KMS-11 (cell line): ENCODE measurements around the gene ZNF556.

Source experiments
- H2AFZ ChIP-seq: fragments of 200-600 bp; sonication (generic); 2 replicates; pipeline ENCODE4 v1.6.1; 2016; ENCODE audit warnings: antibody characterized with exemption, mixed run types, low read depth
- H3K27ac ChIP-seq: fragments of 200-600 bp; sonication (generic); 2 replicates; pipeline ENCODE4 v1.6.1; 2016; ENCODE audit warnings: mild to moderate bottlenecking, mixed run types
- H3K27me3 ChIP-seq: fragments of 200-600 bp; sonication (generic); 2 replicates; pipeline ENCODE4 v1.6.1; 2017; ENCODE audit warnings: mild to moderate bottlenecking, low read depth, mixed run types, moderate library complexity; ENCODE audit not compliant: insufficient read depth
- H3K36me3 ChIP-seq: fragments of 200-600 bp; sonication (generic); 2 replicates; pipeline ENCODE4 v1.6.1; 2017; ENCODE audit warnings: mild to moderate bottlenecking, mixed run types; ENCODE audit not compliant: insufficient read depth
- H3K4me1 ChIP-seq: fragments of 200-600 bp; sonication (generic); 2 replicates; pipeline ENCODE4 v1.6.1; 2016; ENCODE audit warnings: mild to moderate bottlenecking, low read depth, mixed run types; ENCODE audit not compliant: poor library complexity, severe bottlenecking
- H3K4me2 ChIP-seq: fragments of 200-600 bp; sonication (generic); 2 replicates; pipeline ENCODE4 v1.7.0; 2016; ENCODE audit warnings: mild to moderate bottlenecking, mixed run types
- H3K4me3 ChIP-seq: fragments of 200-600 bp; sonication (generic); IDR thresholded peaks from 2 replicates; pipeline ENCODE4 v1.6.1; 2017; ENCODE audit warnings: low read depth, low read length, mixed read lengths; ENCODE audit not compliant: insufficient read depth
- H3K79me2 ChIP-seq: fragments of 200-600 bp; sonication (generic); 2 replicates; pipeline ENCODE4 v1.6.1; 2016; ENCODE audit warnings: low read depth, mixed run types; ENCODE audit not compliant: insufficient read depth
- H3K9ac ChIP-seq: fragments of 200-600 bp; sonication (generic); 2 replicates; pipeline ENCODE4 v1.6.1; 2016; ENCODE audit warnings: mild to moderate bottlenecking, mixed run types
- H4K20me1 ChIP-seq: fragments of 200-600 bp; sonication (generic); 2 replicates; pipeline ENCODE4 v1.6.1; 2016; ENCODE audit warnings: mild to moderate bottlenecking, mixed run types; ENCODE audit not compliant: insufficient read depth
- CTCF ChIP-seq: fragments of 200-600 bp; sonication (generic); conservative IDR thresholded peaks from 2 replicates; pipeline ENCODE4 v1.6.1; 2017; ENCODE audit warnings: low read depth, mild to moderate bottlenecking, antibody characterized with exemption, low read length, moderate library complexity, mixed read lengths

The ZNF556 gene

GRCh38 chr19:2927032-2927430 lies 59.9 kb downstream of the ZNF556 start:
- peaks cover 29% of the 10 kb centered on the region; the same call in 1 of the 2 replicates for H3K27me3 ChIP-seq

More at GRCh38 chr19:2927032-2927430, 59.9 kb downstream of the ZNF556 start:
- Histone ChIP-seq H4K20me1 (no peaks in the 10 kb centered on the region), H3K79me2 (no peaks in the 10 kb centered on the region), H3K4me2 (no peak overlapping the region), H2AFZ (no peak overlapping the region), H3K9ac (no peak overlapping the region), H3K4me1 (no peaks in the 10 kb centered on the region), H3K4me3 (no peak overlapping the region), H3K27ac (no peak overlapping the region), H3K36me3 (no peaks in the 10 kb centered on the region)
- no peak for TF ChIP-seq CTCF
